ENCODE data around the gene NPAS2. TPM values are rescaled to one million over a fixed set of nuclear protein-coding genes. Genes with fewer than 3 reads are reported as not detected.

Gene NPAS2
- total RNA-seq, 6 donors from 2014 or later: 13.8 to 52.5 (median 23.0) TPM

DNA sequence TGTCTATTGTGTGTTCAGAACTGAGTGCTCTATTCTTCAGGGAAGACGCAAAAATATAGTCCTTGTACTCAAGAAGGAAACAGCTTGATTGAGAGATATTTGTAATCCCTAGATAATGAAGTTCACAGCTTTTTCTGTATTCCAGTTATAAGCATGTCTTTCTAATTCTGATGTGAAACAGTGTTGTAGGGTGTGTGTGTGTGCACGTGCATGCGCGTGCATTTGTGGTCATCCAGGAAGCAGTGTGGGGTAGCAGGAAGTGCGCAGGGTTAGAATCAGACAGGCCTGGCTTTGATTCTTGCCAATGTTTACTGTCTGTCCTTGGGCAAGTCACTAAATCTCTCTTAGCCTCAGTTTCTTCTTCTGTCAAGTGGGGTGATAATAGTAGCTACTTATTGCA, 87.9 kb downstream of the NPAS2 start:
- H3K27ac ChIP-seq: no peak overlapping the region
- 59 to 88% methylated on average over 5 of the region's 5 CpGs for WGBS, 2 donors
- no peaks in the 10 kb centered on the region for H3K9me3 ChIP-seq
- no peak overlapping the region for H3K4me3 ChIP-seq
- no peaks in the 10 kb centered on the region for H3K27me3 ChIP-seq
- DNase-seq (no peak), ATAC-seq (ENCODE audit: low FRiP score in 2 of 2) (no peak)
- H3K4me1 ChIP-seq: peaks cover 3 to 11% (median 5%) of the 10 kb centered on the region in 4 donors
- TF ChIP-seq, protein P1, sequence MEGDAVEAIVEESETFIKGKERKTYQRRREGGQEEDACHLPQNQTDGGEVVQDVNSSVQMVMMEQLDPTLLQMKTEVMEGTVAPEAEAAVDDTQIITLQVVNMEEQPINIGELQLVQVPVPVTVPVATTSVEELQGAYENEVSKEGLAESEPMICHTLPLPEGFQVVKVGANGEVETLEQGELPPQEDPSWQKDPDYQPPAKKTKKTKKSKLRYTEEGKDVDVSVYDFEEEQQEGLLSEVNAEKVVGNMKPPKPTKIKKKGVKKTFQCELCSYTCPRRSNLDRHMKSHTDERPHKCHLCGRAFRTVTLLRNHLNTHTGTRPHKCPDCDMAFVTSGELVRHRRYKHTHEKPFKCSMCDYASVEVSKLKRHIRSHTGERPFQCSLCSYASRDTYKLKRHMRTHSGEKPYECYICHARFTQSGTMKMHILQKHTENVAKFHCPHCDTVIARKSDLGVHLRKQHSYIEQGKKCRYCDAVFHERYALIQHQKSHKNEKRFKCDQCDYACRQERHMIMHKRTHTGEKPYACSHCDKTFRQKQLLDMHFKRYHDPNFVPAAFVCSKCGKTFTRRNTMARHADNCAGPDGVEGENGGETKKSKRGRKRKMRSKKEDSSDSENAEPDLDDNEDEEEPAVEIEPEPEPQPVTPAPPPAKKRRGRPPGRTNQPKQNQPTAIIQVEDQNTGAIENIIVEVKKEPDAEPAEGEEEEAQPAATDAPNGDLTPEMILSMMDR (IDR thresholded peaks at IDR 0.05): no peak
- TF ChIP-seq POLR2AphosphoS5 (IDR thresholded peaks at IDR 0.05): no peak
- no peak for TF ChIP-seq POLR2A (IDR thresholded peaks at IDR 0.05)
- TF ChIP-seq EP300 (IDR thresholded peaks at IDR 0.05): no peak
- peaks cover 0 to 4% (median 0%) of the 10 kb centered on the region in 4 donors for H3K36me3 ChIP-seq

DNA sequence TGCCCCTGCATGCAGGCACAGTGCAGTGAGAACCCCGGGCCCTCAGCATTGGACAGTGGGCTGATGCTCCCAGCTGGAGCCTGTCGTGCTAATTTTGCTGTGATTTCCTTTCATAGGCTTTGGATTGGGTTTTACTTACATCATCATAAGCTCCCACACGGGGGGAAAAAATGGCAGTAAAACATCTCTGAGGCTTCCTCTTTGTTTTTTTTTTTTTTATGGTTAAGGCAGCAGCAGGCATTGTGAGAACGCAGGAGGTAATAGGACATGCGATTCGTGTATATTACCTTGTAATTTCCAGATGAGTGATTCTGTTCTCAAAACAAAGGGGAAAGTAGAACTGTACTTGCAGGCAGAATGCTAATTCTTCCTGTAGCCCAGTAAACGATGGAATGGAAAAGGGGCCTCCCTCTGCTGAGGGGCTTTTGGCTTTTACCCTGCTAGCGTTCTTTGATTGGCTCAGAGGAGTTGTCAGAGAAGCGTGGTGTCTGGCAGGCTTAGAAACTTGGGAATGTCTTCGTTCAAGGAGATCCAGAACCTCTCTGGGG, 89.7 kb downstream of the NPAS2 start:
- ATAC-seq (ENCODE audit: low FRiP score in 2 of 2): no peak

DNA sequence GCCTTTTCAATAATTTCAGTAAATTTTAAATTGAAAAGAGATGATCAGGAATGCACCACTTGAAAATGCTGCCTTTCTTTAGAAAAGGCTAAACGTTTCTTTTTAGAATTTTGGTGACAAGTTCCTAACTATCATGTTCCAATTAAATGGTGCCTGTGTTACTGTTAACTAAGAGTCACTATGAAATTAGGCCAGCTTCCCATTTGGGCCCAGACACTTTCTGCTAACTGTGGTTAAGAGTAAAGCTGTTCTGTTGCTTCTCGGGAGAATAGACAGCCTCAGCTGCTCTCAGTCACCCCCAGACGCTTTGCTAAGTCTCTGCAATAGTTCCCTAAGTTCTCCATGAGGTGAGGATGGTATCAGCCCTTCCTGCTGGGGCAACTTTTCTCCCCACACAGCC, 90.2 kb downstream of the NPAS2 start:
- no peaks in the 10 kb centered on the region for H3K9me3 ChIP-seq
- no peak for DNase-seq
- peaks cover 0 to 4% (median 0%) of the 10 kb centered on the region in 4 donors for H3K36me3 ChIP-seq
- 67 to 76% methylated on average over 3 of the region's 3 CpGs for WGBS, 2 donors
- TF ChIP-seq, protein P1 (IDR thresholded peaks at IDR 0.05): no peak
- TF ChIP-seq EP300 (IDR thresholded peaks at IDR 0.05) (no peak), POLR2A (IDR thresholded peaks at IDR 0.05) (no peak), POLR2AphosphoS5 (IDR thresholded peaks at IDR 0.05) (no peak)
- no peaks in the 10 kb centered on the region for H3K27me3 ChIP-seq
- H3K4me3 ChIP-seq: no peak overlapping the region
- no peak for ATAC-seq (ENCODE audit: low FRiP score in 2 of 2)
- H3K27ac ChIP-seq: no peak overlapping the region
- H3K4me1 ChIP-seq: no peaks in the 10 kb centered on the region

More for the DNA sequence above, 89.7 kb downstream of the NPAS2 start:
- H3K4me1 ChIP-seq: no peaks in the 10 kb centered on the region
- no peak overlapping the region for H3K4me3 ChIP-seq
- no peak for DNase-seq
- no peaks in the 10 kb centered on the region for H3K27me3 ChIP-seq
- 75 to 77% methylated on average over 10 of the region's 10 CpGs for WGBS, 2 donors
- TF ChIP-seq POLR2AphosphoS5 (IDR thresholded peaks at IDR 0.05): no peak
- TF ChIP-seq EP300 (IDR thresholded peaks at IDR 0.05): no peak
- TF ChIP-seq, protein P1 (IDR thresholded peaks at IDR 0.05): no peak
- TF ChIP-seq POLR2A (IDR thresholded peaks at IDR 0.05): no peak
- H3K27ac ChIP-seq: no peak overlapping the region
- no peaks in the 10 kb centered on the region for H3K9me3 ChIP-seq
- H3K36me3 ChIP-seq: peaks cover 0 to 4% (median 0%) of the 10 kb centered on the region in 4 donors

DNA sequence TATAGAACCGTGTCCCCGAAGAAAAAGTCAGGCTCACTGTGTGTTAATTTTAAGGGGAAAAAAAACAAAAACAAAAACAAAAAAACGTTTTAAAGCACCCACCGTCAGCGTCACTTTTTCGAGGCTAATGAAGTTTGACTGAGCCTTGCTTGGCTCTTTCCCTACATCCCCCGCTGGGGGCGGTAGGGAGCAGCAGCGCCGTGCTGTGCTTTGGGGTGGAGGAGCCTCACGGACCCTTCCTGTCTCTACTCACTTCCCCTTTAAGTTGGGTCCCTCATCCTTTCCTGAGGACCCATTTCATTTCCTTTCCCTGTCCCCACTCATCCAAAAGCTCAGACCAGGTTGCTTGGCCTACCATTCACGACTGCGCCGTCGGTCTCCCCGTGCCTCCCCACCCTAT, 99.4 kb downstream of the NPAS2 start:
- H3K36me3 ChIP-seq: no peaks in the 10 kb centered on the region
- WGBS, 2 donors: 56 to 66% methylated on average over 16 of the region's 16 CpGs

More for the DNA sequence above, 99.4 kb downstream of the NPAS2 start:
- Histone ChIP-seq H3K4me3 (no peak overlapping the region), H3K27ac (no peak overlapping the region), H3K27me3 (no peaks in the 10 kb centered on the region), H3K4me1 (peaks cover 0 to 10% (median 0%) of the 10 kb centered on the region in 4 donors), H3K9me3 (no peaks in the 10 kb centered on the region)
- peak in 1 of 2 donors; percentile 54 for DNase-seq
- TF ChIP-seq, protein P1 (IDR thresholded peaks at IDR 0.05): peak in 1 of 6 experiments; percentile 8
- no peak for TF ChIP-seq EP300 (IDR thresholded peaks at IDR 0.05)
- no peak for ATAC-seq (ENCODE audit: low FRiP score in 2 of 2)

Data from upper lobe of left lung (tissue), 6 donors.